Colonic mucosa (tissue), 4 donors: ENCODE measurements around the gene AGAP1. TPM values are rescaled to one million over a fixed set of nuclear protein-coding genes. Genes with fewer than 3 reads are reported as not detected.

ENCODE experiments used
- DNase-seq: peaks from one replicate; pipeline ENCODE4 v3.0.0-alpha.2; 2020
- H3K27ac ChIP-seq: fragments of 200-600 bp; one replicate; pipeline ENCODE4 v1.8.0; 2021
- H3K27me3 ChIP-seq: fragments of 200-600 bp; one replicate; pipeline ENCODE4 v1.8.0; 2021
- H3K36me3 ChIP-seq: fragments of 200-600 bp; one replicate; pipeline ENCODE4 v1.8.0; 2021
- H3K4me1 ChIP-seq: fragments of 200-600 bp; one replicate; pipeline ENCODE4 v1.8.0; 2021; ENCODE audit warnings: mild to moderate bottlenecking
- H3K4me3 ChIP-seq: fragments of 200-600 bp; one replicate; pipeline ENCODE4 v1.8.0; 2021
- H3K9ac ChIP-seq, 2 donors: one replicate each; pipeline ENCODE4 v1.7.0; 2013; ENCODE audit warnings: control low read depth in 2 of 2, low read depth in 2 of 2, low read length in 2 of 2
- H3K9me3 ChIP-seq: fragments of 200-600 bp; one replicate; pipeline ENCODE4 v1.8.0; 2021
- intact Hi-C: fragments of 100-400 bp; cut with DNase I; formaldehyde crosslinking; loops from one replicate; pipeline ENCODE4 v1.14.1; 2022
- total RNA-seq, 2 donors: library from RNA; stranded (reverse); fragmentation: NEBNext Ultra II Directional in 1 of 2; extraction: Animal tissue kit (Norgen Biotek cat#: 25700) in 1 of 2; gene quantifications; one replicate each; pipeline ENCODE4 v1.2.1, GENCODE V29; 2021
- TF ChIP-seq, protein P1 (sequence below): fragments of 200-600 bp; IDR thresholded peaks from one replicate; pipeline ENCODE4 v1.8.0; 2022; ENCODE audit warnings: antibody characterized with exemption, mild to moderate bottlenecking
- donor health status: healthy.
- donor health status: DM: no; HTN: no; CAD: no.
- donor health status: DM: no; HTN: no; CAD: no.

Gene AGAP1
- total RNA-seq, 2 donors from 2014 or later = 62.1 to 62.9 TPM

DNA sequence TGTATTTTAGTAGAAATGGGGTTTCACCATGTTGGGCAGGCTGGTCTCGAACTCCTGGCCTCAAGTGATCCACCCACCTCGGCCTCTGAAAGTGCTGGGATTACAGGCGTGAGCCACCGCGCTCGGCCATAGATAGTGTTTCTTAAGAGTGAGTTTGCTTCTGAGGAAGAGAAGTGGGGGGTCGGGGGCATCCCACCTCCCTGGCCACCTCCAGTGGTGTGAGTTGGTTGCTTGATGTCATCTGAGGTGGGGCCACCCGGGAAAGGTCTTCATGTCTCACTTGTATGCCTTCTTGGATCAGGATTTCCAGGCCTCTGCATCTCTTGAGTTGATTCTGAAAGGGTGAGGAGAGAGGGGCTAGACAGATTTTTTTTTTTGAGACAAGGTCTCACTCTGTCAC lies 57.1 kb downstream of the AGAP1 start:
- no peak for DNase-seq
- Histone ChIP-seq H3K4me1 (peaks cover 6% of the 10 kb centered on the region), H3K4me3 (no peak overlapping the region), H3K27me3 (no peaks in the 10 kb centered on the region), H3K9me3 (no peaks in the 10 kb centered on the region), H3K36me3 (no peaks in the 10 kb centered on the region), H3K9ac (no peak overlapping the region), H3K27ac (no peak overlapping the region)
- intact Hi-C loops = no loop called here
- TF ChIP-seq, protein P1, sequence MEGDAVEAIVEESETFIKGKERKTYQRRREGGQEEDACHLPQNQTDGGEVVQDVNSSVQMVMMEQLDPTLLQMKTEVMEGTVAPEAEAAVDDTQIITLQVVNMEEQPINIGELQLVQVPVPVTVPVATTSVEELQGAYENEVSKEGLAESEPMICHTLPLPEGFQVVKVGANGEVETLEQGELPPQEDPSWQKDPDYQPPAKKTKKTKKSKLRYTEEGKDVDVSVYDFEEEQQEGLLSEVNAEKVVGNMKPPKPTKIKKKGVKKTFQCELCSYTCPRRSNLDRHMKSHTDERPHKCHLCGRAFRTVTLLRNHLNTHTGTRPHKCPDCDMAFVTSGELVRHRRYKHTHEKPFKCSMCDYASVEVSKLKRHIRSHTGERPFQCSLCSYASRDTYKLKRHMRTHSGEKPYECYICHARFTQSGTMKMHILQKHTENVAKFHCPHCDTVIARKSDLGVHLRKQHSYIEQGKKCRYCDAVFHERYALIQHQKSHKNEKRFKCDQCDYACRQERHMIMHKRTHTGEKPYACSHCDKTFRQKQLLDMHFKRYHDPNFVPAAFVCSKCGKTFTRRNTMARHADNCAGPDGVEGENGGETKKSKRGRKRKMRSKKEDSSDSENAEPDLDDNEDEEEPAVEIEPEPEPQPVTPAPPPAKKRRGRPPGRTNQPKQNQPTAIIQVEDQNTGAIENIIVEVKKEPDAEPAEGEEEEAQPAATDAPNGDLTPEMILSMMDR = no peak

DNA sequence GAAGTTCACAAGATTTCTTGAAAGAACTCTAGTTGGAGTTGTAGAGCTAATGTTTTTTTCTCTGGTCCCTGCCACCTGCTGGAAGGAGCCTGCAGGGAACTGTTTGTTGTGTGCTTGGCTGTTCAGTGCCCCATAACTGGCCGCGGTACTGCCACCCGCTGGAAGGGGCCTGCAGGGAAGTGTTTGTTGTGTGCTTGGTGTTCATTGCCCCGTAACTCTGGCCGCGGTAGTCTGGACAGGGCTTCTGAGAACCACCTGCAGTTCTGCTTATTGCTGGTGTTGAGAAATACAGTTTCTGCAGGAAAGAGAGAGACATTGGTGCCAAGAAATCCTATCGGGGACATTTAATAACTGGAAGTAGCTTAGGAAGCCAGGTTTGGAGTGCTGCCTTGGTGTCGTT lies 58.1 kb downstream of the AGAP1 start:
- no peak overlapping the region for H3K4me3 ChIP-seq
- TF ChIP-seq, protein P1 = peak; percentile 52
- intact Hi-C loops = no loop called here
- H3K4me1 ChIP-seq = peaks cover 6% of the 10 kb centered on the region
- DNase-seq = peak; percentile 68
- H3K9me3 ChIP-seq = no peaks in the 10 kb centered on the region
- no peak overlapping the region for H3K27ac ChIP-seq
- no peak overlapping the region for H3K9ac ChIP-seq
- H3K27me3 ChIP-seq = no peaks in the 10 kb centered on the region
- H3K36me3 ChIP-seq = no peaks in the 10 kb centered on the region

DNA sequence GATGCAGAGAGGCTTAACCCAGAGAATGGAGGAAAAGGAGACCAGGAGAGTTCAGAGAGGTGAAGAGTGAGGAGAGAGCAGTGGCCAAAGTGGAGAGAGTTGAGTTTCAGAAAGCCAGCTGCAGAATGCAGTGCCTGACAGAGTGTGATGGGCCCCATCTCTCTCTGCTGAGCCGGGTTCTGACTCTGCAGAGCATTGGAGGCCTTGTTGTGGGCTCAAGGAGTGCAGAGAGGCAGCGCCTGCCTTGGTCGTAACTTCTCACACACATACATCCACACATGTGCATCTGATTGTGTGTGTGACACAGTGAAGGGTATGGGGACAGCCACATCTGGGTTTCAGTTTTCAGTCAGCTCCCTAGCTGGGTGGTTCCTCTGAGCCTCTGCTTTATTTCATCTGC lies 58.8 kb downstream of the AGAP1 start:
- Histone ChIP-seq H3K27ac (no peak overlapping the region), H3K9me3 (no peaks in the 10 kb centered on the region)

DNA sequence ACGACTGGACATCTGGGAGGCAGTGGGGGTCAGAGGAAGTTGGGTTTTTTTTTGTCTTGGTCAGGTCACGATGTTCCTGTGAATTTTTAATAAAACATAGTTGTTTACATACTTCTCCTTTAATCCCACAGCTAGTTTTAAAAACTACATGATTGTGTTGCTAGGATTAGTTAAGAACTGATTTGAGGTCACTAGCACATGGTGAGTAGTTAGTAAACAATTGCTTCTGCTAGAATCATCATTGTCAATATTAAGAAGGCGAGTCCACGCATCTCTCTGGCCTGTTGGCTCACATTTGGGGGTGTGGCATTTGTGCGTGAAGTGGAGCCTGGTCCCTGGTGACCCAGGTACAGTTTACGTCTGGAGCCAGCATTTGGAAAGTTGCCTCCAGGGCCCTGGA lies 59.4 kb downstream of the AGAP1 start:
- no peak overlapping the region for H3K27ac ChIP-seq
- no peaks in the 10 kb centered on the region for H3K9me3 ChIP-seq
- TF ChIP-seq, protein P1 = no peak

More for the DNA sequence above, 58.8 kb downstream of the AGAP1 start:
- H3K4me3 ChIP-seq = no peak overlapping the region
- H3K27me3 ChIP-seq = no peaks in the 10 kb centered on the region
- H3K9ac ChIP-seq = peak overlapping the region in 1 of 2 donors; percentile 37
- H3K4me1 ChIP-seq = peaks cover 6% of the 10 kb centered on the region
- TF ChIP-seq, protein P1 = no peak
- intact Hi-C loops = no loop called here
- DNase-seq = no peak
- H3K36me3 ChIP-seq = no peaks in the 10 kb centered on the region

DNA sequence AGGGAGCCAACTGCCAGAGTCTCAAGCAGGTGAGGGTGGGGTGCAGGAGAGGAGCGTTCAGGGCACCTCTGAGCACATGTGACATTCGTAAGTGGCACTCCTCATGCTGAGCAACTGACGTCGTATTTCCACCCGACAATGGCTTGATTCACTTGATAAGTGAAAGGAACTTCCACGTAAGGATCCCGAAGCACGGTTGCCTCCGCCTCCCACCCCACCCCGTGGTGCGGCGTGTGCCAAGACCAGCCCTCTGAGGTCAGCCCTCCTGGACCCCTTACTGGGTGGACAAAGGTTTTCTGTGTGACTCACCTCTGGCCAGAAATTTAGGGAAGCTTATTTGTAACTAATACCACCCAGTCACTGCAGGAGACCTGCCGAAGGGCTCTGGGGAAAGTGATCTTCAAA lies 59.9 kb downstream of the AGAP1 start:
- Histone ChIP-seq H3K36me3 (no peaks in the 10 kb centered on the region), H3K27me3 (no peaks in the 10 kb centered on the region), H3K4me1 (peaks cover 6% of the 10 kb centered on the region), H3K4me3 (no peak overlapping the region), H3K9me3 (no peaks in the 10 kb centered on the region), H3K27ac (no peak overlapping the region), H3K9ac (no peak overlapping the region)
- no peak for DNase-seq
- intact Hi-C loops = no loop called here
- TF ChIP-seq, protein P1 = no peak

More for the DNA sequence above, 59.4 kb downstream of the AGAP1 start:
- Histone ChIP-seq H3K27me3 (no peaks in the 10 kb centered on the region), H3K9ac (no peak overlapping the region), H3K4me1 (peaks cover 6% of the 10 kb centered on the region), H3K4me3 (no peak overlapping the region), H3K36me3 (no peaks in the 10 kb centered on the region)
- DNase-seq = no peak
- intact Hi-C loops = no loop called here
